Measurements from ENCODE around the gene G6PC3. TPM values are rescaled to one million over a fixed set of nuclear protein-coding genes. Genes with fewer than 3 reads are reported as not detected.

Gene G6PC3
- total RNA-seq, 4 donors from 2014 or later, result 24.9 to 68.7 (median 36.2) TPM

- Histone ChIP-seq H3K36me3 (peaks cover 7 to 68% (median 22%) of the 10 kb centered on the region in 3 donors), H3K9me3 (no peaks in the 10 kb centered on the region), H3K4me1 (peaks cover 0 to 35% (median 19%) of the 10 kb centered on the region in 4 donors), H3K27me3 (no peaks in the 10 kb centered on the region), H3K27ac (no peak overlapping the region), H3K4me3 (no peak overlapping the region)
- WGBS, 2 donors, result 91 to 93% methylated on average over 9 to 10 of the region's 11 CpGs
- TF ChIP-seq EP300 (IDR thresholded peaks at IDR 0.05), result no peak
- no peak for TF ChIP-seq POLR2A (IDR thresholded peaks at IDR 0.05)
- TF ChIP-seq, protein P1, sequence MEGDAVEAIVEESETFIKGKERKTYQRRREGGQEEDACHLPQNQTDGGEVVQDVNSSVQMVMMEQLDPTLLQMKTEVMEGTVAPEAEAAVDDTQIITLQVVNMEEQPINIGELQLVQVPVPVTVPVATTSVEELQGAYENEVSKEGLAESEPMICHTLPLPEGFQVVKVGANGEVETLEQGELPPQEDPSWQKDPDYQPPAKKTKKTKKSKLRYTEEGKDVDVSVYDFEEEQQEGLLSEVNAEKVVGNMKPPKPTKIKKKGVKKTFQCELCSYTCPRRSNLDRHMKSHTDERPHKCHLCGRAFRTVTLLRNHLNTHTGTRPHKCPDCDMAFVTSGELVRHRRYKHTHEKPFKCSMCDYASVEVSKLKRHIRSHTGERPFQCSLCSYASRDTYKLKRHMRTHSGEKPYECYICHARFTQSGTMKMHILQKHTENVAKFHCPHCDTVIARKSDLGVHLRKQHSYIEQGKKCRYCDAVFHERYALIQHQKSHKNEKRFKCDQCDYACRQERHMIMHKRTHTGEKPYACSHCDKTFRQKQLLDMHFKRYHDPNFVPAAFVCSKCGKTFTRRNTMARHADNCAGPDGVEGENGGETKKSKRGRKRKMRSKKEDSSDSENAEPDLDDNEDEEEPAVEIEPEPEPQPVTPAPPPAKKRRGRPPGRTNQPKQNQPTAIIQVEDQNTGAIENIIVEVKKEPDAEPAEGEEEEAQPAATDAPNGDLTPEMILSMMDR (IDR thresholded peaks at IDR 0.05), result no peak
- no peak for DNase-seq (ENCODE audit: low spot score in 2 of 2)
Observed at GRCh38 chr17:44092051-44092450, 21.5 kb downstream of the G6PC3 start.

DNA sequence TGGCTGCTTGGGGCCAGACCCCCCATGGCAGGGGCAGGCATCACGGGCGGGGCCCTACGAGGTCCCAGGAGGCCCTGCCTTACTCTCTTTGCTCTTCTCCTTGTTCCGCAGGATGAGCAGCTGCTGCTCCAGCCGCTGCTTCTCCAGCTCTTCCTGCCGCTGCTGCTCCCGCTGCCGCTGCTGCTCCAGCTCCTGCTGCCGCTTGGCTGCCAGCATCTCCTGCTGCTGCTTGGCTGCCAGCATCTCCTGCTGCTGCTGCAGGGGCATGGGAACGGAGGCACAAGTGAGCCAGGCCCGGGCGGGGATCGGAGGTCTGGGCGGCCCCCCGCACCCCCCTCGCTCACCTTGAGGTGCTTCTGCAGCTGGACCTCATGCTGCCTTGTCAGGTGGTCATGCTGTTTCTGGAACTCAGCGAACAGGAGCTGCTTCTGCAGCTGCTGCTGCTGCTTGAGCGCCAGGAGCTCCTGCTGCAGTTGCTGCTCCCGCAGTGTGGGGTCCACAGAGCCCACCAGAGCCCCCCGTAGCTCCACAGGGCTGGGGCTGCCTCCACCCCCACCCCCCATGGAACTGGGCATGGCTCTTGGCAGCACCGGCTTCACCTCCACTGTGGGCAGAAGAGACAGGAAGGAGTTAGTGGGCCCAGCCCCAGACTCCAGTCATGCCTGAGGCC lies 22.8 kb downstream of the G6PC3 start:
- 85% methylated on average over 17 to 19 of the region's 21 CpGs for WGBS, 2 donors
- TF ChIP-seq EP300 (IDR thresholded peaks at IDR 0.05) (no peak), POLR2A (IDR thresholded peaks at IDR 0.05) (no peak)
- TF ChIP-seq, protein P1 (IDR thresholded peaks at IDR 0.05), result no peak
- DNase-seq (ENCODE audit: low spot score in 2 of 2), result no peak
- Histone ChIP-seq H3K4me1 (peaks cover 0 to 39% (median 23%) of the 10 kb centered on the region in 4 donors), H3K27me3 (no peaks in the 10 kb centered on the region), H3K36me3 (peaks cover 7 to 55% (median 16%) of the 10 kb centered on the region in 3 donors), H3K4me3 (no peak overlapping the region), H3K27ac (no peak overlapping the region), H3K9me3 (no peaks in the 10 kb centered on the region)

GRCh38 chr17:44094701-44095387 lies 24.3 kb downstream of the G6PC3 start:
- H3K4me1 ChIP-seq, result peaks cover 0 to 51% (median 23%) of the 10 kb centered on the region in 4 donors

GRCh38 chr17:44095388-44095646 lies 24.8 kb downstream of the G6PC3 start:
- peak overlapping the region in 2 of 4 donors; percentile 7 to 45 for H3K4me3 ChIP-seq
- peaks cover 0 to 56% (median 23%) of the 10 kb centered on the region in 4 donors for H3K4me1 ChIP-seq
- H3K27ac ChIP-seq, result peak overlapping the region in 3 of 4 donors; percentile 61 to 85 (median 85)
- no peak for DNase-seq (ENCODE audit: low spot score in 2 of 2)
- no peaks in the 10 kb centered on the region for H3K9me3 ChIP-seq
- H3K27me3 ChIP-seq, result no peaks in the 10 kb centered on the region
- TF ChIP-seq POLR2A (IDR thresholded peaks at IDR 0.05) (no peak), EP300 (IDR thresholded peaks at IDR 0.05) (no peak)
- TF ChIP-seq, protein P1 (IDR thresholded peaks at IDR 0.05), result no peak
- H3K36me3 ChIP-seq, result peaks cover 4 to 37% (median 16%) of the 10 kb centered on the region in 3 donors
- WGBS, 2 donors, result 3% methylated on average over 2 of the region's 2 CpGs

More at GRCh38 chr17:44094701-44095387, 24.3 kb downstream of the G6PC3 start:
- Histone ChIP-seq H3K36me3 (peaks cover 4 to 41% (median 16%) of the 10 kb centered on the region in 3 donors), H3K27me3 (no peaks in the 10 kb centered on the region), H3K4me3 (no peak overlapping the region), H3K9me3 (no peaks in the 10 kb centered on the region), H3K27ac (peak overlapping the region in 3 of 4 donors; percentile 61 to 85 (median 85))
- DNase-seq (ENCODE audit: low spot score in 2 of 2), result no peak
- 86 to 88% methylated on average over 8 of the region's 8 CpGs for WGBS, 2 donors
- TF ChIP-seq, protein P1 (IDR thresholded peaks at IDR 0.05), result no peak
- TF ChIP-seq EP300 (IDR thresholded peaks at IDR 0.05) (no peak), POLR2A (IDR thresholded peaks at IDR 0.05) (no peak)

Data from tibial nerve (tissue), 4 donors.